HG03135 (cell line): ENCODE measurements around the gene XXYLT1.

Source experiments
- ATAC-seq: cut with Tn5 transposase; IDR thresholded peaks from one replicate; pipeline ENCODE4 v1.9.1; 2021; ENCODE audit warnings: mild to moderate bottlenecking, moderate library complexity; ENCODE audit not compliant: unreplicated experiment

XXYLT1 gene

GRCh38 chr3:195139091-195139875 lies 131.7 kb downstream of the XXYLT1 start:
- peak; percentile 57 for ATAC-seq

GRCh38 chr3:195137638-195138588 lies 133.0 kb downstream of the XXYLT1 start:
- ATAC-seq = no peak

- no peak for ATAC-seq
Measured at GRCh38 chr3:195135917-195136316, 135.0 kb downstream of the XXYLT1 start.

GRCh38 chr3:195134431-195134830 lies 136.5 kb downstream of the XXYLT1 start:
- no peak for ATAC-seq

- ATAC-seq = no peak
Measured at GRCh38 chr3:195133462-195133861, 137.5 kb downstream of the XXYLT1 start.

- no peak for ATAC-seq
Measured at GRCh38 chr3:195133013-195133412, 137.9 kb downstream of the XXYLT1 start.

- ATAC-seq = no peak
Measured at GRCh38 chr3:195131176-195131575, 139.8 kb downstream of the XXYLT1 start.

GRCh38 chr3:195129644-195130492 lies 141.1 kb downstream of the XXYLT1 start:
- peak; percentile 91 for ATAC-seq

GRCh38 chr3:195129072-195129643 lies 141.8 kb downstream of the XXYLT1 start:
- ATAC-seq = no peak

- ATAC-seq = no peak
Measured at GRCh38 chr3:195128255-195129071, 142.5 kb downstream of the XXYLT1 start.

- no peak for ATAC-seq
Measured at GRCh38 chr3:195126056-195126605, 144.8 kb downstream of the XXYLT1 start.

GRCh38 chr3:195125646-195126045 lies 145.3 kb downstream of the XXYLT1 start:
- ATAC-seq = no peak

- no peak for ATAC-seq
Measured at GRCh38 chr3:195124378-195124992, 146.5 kb downstream of the XXYLT1 start.

- no peak for ATAC-seq
Measured at GRCh38 chr3:195123281-195123691, 147.7 kb downstream of the XXYLT1 start.

GRCh38 chr3:195122261-195122660 lies 148.7 kb downstream of the XXYLT1 start:
- ATAC-seq = no peak

- no peak for ATAC-seq
Measured at GRCh38 chr3:195120267-195120601, 150.7 kb downstream of the XXYLT1 start.

GRCh38 chr3:195119461-195120266 lies 151.3 kb downstream of the XXYLT1 start:
- ATAC-seq = no peak

GRCh38 chr3:195118671-195119070 lies 152.3 kb downstream of the XXYLT1 start:
- ATAC-seq = no peak
